GM23338 (cell line): ENCODE measurements around the gene TLCD3B.

Experiments
- CTCF ChIP-seq, 2 experiments: fragments of 200-600 bp in 1 of 2; sonication (generic) in 1 of 2; conservative IDR thresholded peaks; 2 replicates each; pipeline versions ENCODE4 v1.5.1 to v1.6.1; 2016 to 2017; ENCODE audit warnings: antibody characterized with exemption in 2 of 2, low read depth in 2 of 2, mild to moderate bottlenecking in 2 of 2, moderate library complexity in 1 of 2
- EZH2phosphoT487 ChIP-seq: fragments of 200-600 bp; sonication (generic); IDR thresholded peaks from one replicate; pipeline ENCODE4 v1.8.1; 2018; ENCODE audit warnings: antibody characterized with exemption; ENCODE audit not compliant: unreplicated experiment
- JUNB ChIP-seq: IDR thresholded peaks from one replicate; pipeline ENCODE4 v1.6.1; 2016; ENCODE audit warnings: antibody characterized with exemption; ENCODE audit not compliant: unreplicated experiment
- POLR2AphosphoS5 ChIP-seq: IDR thresholded peaks from 2 replicates; pipeline ENCODE4 v1.6.1; 2016; ENCODE audit warnings: antibody characterized with exemption, low read depth

DNA sequence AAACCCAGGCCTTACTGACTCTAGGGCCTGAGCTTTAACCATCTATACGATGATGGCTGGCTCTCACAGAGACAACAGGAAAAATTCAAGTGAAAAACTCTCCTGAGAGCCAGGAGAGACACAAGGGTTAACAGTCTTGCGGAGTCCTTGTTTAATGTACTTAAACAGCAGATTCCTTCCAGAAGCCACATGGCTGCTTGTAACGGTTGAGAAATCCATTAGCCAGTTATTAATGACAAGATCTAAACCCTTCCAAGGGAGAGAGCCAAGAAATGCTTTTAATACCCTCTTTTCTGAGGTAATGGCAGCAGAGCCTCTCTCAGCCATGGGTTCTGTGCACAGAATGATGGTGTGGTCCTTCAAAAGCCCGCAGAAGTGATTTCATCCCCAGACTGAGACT is 29.3 kb upstream of the TLCD3B start:
- TF ChIP-seq CTCF (conservative IDR thresholded peaks at IDR 0.05; ENCODE audit: low read depth in 2 of 2) (no peak), POLR2AphosphoS5 (no peak), EZH2phosphoT487 (no peak), JUNB (no peak)
